HG03460 (cell line): ENCODE data around the gene PCED1A.
"Not testable (repeated sequence)": the region's sequence is repeated elsewhere in the genome, so short reads cannot be mapped to it uniquely, and the experiment has no call there.

Experiments
- ATAC-seq: cut with Tn5 transposase; IDR thresholded peaks from one replicate; pipeline ENCODE4 v1.9.1; 2021; ENCODE audit not compliant: unreplicated experiment

Gene PCED1A

DNA sequence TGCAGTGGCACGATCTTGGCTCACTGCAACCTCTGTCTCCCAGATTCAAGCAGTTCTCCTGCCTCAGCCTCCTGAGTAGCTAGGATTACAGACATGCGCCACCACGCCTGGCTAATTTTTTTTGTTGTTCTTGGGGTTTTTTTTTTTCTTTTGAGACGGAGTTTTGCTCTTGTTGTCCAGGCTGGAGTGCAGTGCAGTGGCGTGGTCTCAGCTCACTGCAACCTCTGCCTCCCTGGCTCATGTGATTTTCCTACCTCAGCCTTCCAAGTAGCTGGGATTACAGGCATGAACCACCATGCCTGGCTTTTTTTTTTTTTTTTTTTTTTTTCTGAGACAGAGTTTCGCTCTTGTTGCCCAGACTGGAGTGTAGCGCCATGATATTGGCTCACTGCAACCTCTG is 9.2 kb downstream of the PCED1A start:
- not testable (repeated sequence) for ATAC-seq

DNA sequence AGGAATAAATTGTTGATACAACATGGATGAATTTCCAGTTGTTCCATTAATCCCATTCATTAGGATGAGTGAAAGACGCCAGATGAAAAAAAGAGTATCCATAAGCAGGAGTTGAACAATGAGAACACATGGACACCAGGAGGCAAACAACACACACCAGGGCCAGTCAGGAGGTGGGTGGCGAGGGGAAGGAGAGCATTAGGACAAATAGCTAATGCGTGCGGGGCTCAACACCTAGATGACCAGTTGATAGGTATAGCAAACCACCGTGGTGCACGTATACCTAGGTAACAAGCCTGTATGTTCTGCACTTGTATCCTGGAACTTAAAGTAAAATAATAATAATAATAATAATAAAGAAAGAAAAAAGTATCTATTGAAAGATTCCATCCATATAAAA is 11.1 kb downstream of the PCED1A start:
- no peak for ATAC-seq

DNA sequence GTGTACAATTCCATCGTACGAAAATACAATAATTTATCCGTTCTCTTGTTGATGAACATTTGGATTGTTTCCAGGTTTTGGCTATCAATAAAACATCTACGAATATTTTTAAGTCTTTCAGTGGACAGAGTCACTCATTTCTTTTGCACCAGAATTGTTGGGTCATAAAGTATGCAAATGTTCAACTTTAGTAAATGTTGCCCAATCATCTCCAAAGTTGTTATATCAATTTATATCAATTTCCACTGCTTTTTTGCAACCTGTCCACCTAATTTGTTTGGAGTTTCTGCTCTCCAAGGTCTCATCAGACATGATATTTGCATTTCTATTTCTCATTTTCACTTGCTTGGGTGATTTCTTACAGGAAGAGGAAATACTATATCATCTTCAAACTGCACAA is 13.8 kb downstream of the PCED1A start:
- ATAC-seq = no peak

DNA sequence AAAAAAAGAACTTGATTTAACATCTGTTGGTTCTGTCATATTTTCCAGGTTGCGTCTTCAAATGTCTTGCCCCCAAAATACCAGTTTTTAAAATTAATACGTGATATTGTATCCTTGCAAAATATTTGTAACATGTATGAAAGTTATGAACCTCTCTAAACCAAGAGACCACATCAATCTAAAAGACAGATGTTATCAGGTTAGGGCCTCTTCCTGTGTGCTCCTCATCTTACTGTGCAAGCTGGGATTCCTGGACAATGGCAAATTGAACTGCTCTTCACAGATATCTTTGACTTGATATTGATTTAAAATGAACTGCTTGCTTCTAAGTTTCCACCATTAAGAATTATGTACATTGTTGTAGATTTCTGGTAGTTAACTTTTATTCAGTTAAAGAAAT is 14.7 kb downstream of the PCED1A start:
- no peak for ATAC-seq

DNA sequence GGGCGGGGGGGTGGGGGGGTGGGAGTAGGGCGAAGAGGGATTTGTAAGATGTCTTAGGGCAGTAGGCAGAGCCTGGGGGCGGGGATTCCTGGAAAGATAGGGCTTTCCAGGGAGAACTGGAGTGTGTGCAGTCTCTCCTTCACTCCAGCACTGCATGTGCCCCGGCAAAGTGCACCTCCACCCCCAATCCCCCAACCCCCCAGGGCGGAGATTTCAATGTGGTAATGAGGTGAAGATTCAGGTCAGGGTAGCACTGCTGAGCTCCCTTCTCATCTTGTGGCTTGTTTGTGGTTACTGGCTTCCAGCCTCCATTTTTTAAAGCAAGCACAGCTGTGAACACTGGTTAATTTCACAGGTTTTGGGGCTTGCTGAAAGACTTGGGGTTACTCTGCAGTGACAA is 18.4 kb downstream of the PCED1A start:
- no peak for ATAC-seq

DNA sequence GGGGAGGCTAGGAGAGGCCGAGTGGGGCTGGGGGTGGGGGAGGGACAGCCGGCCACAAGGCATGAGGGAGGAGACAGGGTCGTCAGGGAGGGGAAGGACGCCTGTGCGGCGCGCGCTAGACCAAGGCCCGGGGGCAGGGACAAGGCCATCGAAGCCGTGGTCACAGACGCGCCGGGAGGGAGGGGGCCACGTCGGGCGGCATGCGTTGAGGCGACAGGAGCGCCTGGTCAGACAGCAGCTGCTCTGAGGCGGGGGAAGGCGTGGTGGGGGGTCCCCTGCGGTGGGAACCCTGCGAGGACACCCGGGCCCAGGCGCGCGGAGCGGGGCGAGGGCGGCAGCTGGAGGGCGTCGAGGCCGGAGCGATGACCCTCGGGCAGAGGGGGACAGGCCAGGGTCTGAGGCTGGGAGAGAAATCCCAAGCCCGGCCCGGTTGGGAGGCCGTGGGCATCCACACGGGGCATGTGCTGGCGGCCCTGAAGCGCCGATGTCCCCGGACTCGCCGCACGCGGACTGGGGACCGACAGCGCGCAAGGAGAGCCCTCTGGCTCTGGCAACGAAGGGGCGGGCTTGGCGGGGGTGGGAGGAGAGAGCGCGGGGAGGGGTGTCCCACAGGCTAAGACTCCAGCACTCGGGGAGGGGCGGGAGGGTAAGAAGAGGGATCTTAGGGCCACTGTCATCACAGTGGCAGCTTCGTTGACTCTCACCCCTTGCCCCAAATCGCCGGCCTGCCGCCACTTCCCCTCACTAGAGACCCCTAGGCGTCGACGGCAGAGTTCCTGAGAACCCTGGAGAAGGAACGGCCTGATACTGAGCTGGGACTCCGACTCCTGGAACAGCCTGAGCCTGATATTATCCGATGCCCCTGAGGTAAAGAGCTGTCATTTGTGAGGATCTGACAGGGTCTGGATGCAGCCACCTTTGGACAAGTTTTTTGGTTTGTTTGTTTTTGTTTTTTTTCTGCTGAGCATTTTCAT is 19.3 kb downstream of the PCED1A start:
- no peak for ATAC-seq

DNA sequence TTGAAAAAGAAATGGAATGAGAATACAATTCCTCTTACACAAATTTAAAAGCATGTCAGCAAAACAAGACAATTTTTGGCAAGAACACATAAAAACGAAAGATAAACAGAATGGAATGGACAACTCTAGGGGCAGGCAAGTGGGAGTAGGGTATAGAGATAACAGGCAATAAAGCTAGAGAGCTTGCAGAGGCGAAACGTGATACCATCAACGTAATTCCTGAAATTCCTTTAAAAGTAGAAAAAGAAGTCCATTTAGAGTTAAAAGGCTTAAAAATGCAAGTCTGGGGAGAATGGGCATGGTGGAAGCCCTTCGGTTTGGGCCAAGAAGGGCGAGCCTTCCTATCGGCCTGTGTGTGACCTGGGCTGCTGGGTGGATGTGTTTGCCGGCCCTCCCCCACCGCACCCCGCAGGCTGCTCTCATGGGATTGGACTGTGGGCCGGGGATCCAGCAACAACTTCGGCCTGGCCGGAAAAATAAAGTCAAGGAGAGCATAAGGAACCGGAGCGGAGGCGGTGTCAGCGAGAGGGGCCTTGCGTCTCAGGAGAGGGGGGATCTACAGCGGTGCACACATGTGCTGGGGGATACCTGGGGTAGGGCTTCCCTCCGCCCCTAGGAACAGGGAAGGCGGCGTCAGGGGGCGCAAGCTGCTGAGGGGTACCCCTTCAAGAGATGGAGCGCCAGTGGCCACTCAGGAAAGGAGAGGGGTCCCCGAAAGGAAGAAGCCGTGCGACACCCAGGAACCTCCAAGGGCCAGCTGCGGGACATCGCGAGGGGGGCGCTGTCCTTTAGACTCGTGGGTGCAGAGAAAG is 20.2 kb downstream of the PCED1A start:
- no peak for ATAC-seq

DNA sequence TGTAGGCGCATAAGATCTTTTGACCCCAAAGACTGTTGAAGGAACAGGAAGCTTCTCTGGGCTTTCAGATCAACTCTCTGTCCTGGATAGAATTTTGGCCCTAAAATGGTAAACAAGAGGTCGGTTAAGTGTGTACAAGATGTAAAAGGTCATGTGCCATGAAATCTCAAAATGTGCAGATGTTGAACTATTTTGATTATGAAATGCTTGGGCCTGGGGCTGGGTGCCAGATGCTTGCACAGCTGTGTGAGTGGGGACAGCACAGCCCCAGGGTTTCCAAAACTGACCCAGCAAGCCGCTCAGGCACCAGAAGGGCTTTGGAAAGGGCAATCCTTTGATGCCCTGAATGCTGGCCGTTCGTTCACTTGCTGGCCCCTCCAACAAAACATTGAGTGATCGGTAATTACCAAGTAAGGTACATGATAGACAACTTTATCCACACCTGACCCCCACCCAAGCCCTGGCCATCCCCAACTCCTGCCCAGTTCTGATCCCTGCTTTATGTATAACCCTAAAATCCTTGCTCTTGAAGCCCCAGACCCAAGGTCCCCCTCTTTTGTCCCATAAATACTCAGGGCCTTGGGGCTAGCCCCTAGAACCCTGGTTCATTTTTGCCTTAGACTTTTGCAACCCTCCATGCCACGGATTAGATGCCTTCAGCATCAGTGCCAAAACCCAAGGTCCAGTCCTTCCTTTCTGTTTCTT is 22.4 kb downstream of the PCED1A start:
- no peak for ATAC-seq

DNA sequence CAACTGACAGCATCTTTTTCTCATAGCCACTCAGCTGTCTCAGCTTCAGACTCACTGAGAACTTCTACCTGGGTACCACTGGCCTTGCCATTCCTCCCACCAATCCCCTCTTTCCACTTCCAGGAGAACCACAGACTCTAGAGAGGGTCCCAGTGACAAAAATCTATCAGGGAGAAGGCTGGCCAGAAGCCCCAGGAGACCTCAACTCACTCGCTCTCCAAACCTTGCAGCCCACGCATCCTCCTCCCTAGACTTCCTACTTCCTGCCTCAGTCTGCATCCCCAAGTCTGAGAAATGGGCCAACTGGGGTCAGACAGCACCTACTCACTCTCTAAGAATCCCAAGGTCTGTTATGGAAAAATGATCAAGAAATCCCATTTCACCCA is 23.1 kb downstream of the PCED1A start:
- ATAC-seq = no peak

DNA sequence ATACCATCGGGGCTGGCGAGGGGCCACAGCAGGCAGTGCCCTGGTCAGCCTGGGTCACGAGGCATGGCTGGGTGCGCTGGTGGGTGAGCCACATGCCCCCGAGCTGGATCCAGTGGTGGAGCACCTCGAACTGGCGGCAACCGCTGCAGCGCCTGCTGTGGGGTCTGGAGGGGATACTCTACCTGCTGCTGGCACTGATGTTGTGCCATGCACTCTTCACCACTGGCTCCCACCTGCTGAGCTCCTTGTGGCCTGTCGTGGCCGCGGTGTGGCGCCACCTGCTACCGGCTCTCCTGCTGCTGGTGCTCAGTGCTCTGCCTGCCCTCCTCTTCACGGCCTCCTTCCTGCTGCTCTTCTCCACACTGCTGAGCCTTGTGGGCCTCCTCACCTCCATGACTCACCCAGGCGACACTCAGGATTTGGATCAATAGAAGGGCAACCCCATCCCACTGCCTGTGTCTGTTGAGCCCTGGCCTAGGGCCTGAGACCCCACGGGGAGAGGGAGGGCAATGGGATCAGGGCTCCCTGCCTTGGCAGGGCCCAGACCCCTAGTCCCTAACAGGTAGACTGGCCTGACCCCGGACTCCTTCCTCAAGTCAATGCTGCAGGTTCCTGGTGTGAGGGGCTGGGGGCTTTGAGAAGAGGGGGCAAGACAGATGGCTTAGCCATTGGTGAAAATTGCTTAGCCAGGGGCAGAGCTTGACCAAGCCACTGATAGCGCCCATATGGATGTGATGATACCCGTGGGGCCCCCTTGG is 23.7 kb downstream of the PCED1A start:
- no peak for ATAC-seq

DNA sequence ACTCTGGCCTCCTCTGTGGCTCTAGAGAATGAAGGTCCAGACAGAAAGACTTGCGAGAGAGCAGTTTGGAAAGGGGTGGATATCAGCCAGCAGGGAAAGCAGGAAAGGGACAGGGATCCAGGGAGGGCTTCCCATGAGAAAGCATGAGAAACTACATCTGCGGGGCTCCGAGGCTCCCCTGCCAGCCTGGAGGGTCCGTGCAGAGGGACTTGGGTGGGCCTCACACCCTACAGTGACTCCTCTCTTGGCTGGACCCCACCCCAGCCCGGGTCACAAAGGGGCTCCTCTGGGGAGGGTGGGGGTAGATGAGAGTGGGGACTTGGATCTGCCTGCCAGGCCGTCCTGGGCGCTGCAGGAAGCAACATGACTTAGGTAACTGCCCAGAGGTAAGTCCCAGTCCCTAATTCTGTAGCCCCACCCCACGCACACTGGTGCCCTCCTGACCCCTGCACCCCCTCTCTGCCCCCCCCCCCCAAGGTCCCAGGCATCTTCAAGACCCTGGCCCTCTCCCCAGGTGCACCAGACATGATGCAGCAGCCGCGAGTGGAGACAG is 24.3 kb downstream of the PCED1A start, which contains the start of gene TMEM239:
Gene TMEM239 (plus strand): TSS at position 335 of the 553 bp plus-strand sequence. CDS start 191 bp downstream, at position 526.
- ATAC-seq = no peak

DNA sequence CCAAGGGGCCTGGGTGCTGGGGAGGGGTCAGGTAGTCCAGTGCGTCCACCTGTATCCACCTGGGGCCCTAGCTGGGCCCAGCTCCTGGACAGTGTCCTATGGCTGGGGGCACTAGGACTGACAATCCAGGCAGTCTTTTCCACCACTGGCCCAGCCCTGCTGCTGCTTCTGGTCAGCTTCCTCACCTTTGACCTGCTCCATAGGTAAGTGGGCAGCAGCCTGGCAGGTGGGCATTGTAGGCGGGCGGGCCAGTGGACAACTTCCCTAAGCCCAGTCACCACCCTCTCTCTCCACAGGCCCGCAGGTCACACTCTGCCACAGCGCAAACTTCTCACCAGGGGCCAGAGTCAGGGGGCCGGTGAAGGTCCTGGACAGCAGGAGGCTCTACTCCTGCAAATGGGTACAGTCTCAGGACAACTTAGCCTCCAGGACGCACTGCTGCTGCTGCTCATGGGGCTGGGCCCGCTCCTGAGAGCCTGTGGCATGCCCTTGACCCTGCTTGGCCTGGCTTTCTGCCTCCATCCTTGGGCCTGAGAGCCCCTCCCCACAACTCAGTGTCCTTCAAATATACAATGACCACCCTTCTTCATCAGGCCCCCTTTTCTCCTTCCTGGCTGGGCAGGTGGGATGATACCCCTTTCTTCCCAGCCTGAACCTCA is 25.1 kb downstream of the PCED1A start:
- ATAC-seq = no peak

DNA sequence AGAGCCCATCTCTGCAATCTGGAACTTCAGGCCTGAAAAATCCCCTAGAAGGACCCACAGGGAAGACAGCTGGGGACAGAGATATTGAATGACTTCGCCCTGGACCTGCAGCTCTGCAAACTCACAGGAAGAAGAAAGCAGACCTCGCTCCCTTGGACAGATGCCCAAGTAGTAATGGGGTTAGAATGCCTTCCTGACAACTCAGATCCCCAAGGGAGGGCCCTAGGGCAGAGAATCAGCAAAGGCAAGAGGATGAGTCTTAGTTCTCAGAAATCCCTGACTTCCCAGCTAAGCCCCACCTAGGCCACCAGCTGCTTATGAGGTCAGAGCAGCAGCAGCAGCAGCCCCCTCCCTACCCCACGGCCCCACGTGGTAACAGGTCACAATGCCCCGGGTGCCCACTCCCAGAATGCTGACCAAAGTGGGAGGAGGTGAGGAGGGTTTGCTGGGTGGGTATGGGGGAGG is 25.8 kb downstream of the PCED1A start, which contains the start of gene C20orf141:
Gene C20orf141 (plus strand): TSS at position 401 of the 465 bp plus-strand sequence. CDS start 198 bp downstream, outside the sequence.
- no peak for ATAC-seq

DNA sequence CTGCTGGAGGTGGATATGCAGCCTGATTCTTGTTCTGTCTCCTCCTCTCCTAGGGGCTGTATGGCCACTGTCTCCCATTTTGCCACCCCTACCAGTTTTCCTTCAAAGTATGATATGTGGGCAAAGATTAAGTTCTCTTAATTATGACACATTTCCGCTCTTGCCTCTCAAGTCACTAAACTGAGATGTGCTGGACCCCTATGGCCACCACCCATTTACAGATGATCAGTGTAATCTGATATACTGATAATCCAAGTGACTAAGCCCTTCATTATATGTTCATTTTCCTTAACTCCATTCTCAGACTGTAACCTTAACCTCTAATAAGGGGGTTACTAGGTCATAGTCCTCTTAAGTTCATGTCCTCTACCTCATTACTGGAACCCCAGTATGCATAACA is 26.4 kb downstream of the PCED1A start:
- no peak for ATAC-seq

DNA sequence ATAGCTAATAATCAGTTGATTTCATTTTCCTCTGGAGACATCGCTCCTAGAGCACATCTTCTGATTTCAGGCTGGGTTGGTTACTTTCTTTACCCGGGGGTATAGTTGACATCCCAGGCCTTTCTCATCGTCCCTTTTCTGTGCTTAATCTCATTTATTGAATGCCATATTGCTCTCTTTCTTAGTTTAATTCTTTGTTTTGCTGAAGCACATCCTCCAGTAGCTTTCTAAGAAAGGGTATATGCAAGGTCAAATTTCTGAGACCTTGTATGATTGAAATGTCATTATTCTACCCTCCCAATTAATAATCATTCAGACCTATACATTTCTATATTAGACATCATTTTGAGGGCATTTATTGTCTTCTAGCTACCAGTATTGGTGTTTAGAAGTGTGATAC is 28.3 kb downstream of the PCED1A start:
- ATAC-seq = no peak

DNA sequence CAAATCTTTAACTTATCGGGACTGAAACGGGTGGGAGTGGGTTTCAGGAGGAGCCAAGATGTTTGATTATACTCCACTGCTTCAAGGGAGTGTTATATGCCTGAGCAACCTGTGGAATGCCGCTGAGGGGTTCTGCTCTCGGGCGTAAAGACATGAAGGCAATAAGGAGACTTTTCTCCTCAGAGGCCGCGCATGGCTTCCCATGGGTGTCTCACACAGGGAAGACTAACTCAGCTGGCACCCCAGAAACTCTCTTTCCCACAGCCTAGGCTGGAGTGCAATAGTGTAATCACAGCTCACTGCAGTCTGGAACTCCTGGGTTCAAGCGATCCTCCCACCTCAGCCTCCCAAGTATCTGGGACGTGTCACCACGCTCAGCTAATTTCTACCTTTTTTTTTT is 30.8 kb downstream of the PCED1A start:
- ATAC-seq = no peak

DNA sequence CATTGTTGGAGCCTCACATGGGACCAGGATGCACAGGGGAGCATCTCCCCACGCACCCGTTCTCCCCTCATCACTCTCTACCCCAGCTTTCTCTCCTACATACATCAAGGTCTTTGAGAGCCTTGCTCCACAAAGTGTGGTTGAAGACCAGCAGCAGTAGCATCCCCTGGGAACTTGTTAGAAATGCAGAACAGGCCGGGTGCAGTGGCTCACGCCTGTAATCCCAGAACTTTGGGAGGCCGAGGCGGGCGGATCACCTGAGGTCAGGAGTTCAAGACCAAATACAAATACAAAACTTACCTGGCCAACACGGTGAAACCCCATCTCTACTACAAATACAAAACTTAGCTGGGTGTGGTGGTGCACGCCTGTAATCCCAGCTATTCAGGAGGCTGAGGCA is 32.5 kb downstream of the PCED1A start:
- not testable (repeated sequence) for ATAC-seq

DNA sequence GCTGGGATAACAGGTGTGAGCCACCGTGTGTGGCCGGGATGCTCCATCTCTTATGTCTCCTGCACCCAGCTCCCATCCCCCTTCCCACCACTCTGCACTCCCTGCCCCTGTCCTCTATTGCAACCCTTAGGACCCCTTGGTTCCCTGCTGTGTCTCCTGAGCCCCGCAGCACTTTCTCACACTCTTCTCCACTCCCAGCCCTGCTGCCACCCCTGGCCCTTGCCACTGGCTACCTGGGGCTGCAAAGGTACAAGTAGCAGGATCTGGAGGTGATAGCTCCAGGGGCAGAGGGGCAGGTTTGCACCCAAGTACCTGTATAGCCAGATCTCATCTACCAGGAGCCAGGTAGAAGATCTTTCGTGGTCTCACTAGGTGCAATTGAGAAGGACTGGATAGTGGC is 33.4 kb downstream of the PCED1A start:
- ATAC-seq = no peak

DNA sequence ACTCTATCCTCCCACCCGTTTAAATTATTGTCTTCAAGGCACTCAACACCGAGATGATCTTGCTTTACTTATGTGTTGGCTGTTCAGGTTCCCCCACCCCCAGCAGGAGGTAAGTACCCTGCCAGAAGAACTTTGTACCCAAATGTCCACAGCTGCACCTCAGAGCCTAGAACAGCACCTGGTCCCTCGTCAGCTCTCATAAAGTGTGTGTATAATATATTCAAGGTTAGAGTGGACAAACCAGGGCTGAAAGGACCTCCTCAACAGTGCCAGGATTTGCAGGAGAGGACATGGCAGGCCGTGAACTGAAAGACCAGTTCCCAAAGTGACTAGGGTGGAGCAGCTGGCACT is 34.1 kb downstream of the PCED1A start:
- ATAC-seq = no peak
